GM15510 (cell line): ENCODE measurements around the gene PSKH1.

Experiments
- POLR2A ChIP-seq: IDR thresholded peaks from 3 replicates; pipeline ENCODE4 v1.6.1; 2011; ENCODE audit warnings: borderline replicate concordance; ENCODE audit not compliant: insufficient read length; ENCODE audit errors: extremely low read depth

PSKH1 gene

GRCh38 chr16:67943619-67944504 is 50.8 kb downstream of the PSKH1 start, which contains the start of gene LCAT:
TSS of gene LCAT (minus strand) at chr16:67944120. CDS start at chr16:67944101, 19 bp downstream.
- no peak for TF ChIP-seq POLR2A

- no peak for TF ChIP-seq POLR2A
Measured at GRCh38 chr16:67944690-67945391, 51.8 kb downstream of the PSKH1 start.

GRCh38 chr16:67945392-67945933 is 52.4 kb downstream of the PSKH1 start:
- no peak for TF ChIP-seq POLR2A

GRCh38 chr16:67946128-67946569 is 53.1 kb downstream of the PSKH1 start:
- TF ChIP-seq POLR2A, result no peak

GRCh38 chr16:67946966-67947558 is 54.0 kb downstream of the PSKH1 start:
- no peak for TF ChIP-seq POLR2A

- no peak for TF ChIP-seq POLR2A
Measured at GRCh38 chr16:67948015-67948414, 55.0 kb downstream of the PSKH1 start.

GRCh38 chr16:67949645-67950044 is 56.6 kb downstream of the PSKH1 start:
- TF ChIP-seq POLR2A, result no peak

- no peak for TF ChIP-seq POLR2A
Measured at GRCh38 chr16:67950335-67950843, 57.3 kb downstream of the PSKH1 start.

- no peak for TF ChIP-seq POLR2A
Measured at GRCh38 chr16:67951485-67951884, 58.4 kb downstream of the PSKH1 start.

GRCh38 chr16:67953641-67954375 is 60.8 kb downstream of the PSKH1 start:
- TF ChIP-seq POLR2A, result no peak

GRCh38 chr16:67954421-67955196 is 61.6 kb downstream of the PSKH1 start:
- TF ChIP-seq POLR2A, result no peak

- no peak for TF ChIP-seq POLR2A
Measured at GRCh38 chr16:67957622-67958021, 64.6 kb downstream of the PSKH1 start.
